Panc1 (cell line): Measurements from ENCODE around the gene LYZL1.
"Not testable (repeated sequence)": the region's sequence is repeated elsewhere in the genome, so short reads cannot be mapped to it uniquely, and the experiment has no call there.

Experiments
- POLR2AphosphoS5 ChIP-seq: IDR thresholded peaks from 2 replicates; pipeline ENCODE4 v1.6.1; 2012; ENCODE audit warnings: mild to moderate bottlenecking, low read depth, low read length, moderate library complexity
- TF ChIP-seq, protein P1 (sequence below): fragments of 450-650 bp; IDR thresholded peaks from 2 replicates; pipeline ENCODE4 v1.5.1; 2017; ENCODE audit warnings: mild to moderate bottlenecking

DNA sequence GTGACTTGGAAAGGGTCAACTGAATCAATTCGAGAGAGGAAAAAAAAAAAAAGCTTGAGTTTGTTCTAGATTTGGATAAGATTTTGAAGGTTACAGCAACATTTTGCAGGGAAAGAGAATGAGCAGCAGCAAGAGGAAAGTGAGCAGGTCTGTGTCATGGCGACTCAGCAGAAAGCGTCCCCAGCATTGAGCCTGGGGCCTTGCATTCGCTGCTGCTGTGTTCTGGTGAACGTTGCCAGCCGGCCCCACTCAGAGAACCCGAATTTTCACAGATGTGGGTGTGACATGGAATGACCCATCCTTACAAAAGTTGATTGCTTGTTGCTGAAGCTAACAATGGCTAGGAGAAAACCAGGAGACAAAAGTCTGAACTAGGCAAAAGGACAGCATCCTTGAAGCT lies 21.6 kb downstream of the LYZL1 start:
- TF ChIP-seq, protein P1, sequence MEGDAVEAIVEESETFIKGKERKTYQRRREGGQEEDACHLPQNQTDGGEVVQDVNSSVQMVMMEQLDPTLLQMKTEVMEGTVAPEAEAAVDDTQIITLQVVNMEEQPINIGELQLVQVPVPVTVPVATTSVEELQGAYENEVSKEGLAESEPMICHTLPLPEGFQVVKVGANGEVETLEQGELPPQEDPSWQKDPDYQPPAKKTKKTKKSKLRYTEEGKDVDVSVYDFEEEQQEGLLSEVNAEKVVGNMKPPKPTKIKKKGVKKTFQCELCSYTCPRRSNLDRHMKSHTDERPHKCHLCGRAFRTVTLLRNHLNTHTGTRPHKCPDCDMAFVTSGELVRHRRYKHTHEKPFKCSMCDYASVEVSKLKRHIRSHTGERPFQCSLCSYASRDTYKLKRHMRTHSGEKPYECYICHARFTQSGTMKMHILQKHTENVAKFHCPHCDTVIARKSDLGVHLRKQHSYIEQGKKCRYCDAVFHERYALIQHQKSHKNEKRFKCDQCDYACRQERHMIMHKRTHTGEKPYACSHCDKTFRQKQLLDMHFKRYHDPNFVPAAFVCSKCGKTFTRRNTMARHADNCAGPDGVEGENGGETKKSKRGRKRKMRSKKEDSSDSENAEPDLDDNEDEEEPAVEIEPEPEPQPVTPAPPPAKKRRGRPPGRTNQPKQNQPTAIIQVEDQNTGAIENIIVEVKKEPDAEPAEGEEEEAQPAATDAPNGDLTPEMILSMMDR: not testable (repeated sequence)
- TF ChIP-seq POLR2AphosphoS5: not testable (repeated sequence)
